Measurements from ENCODE around the gene GDPD4.

- TF ChIP-seq FOS (IDR thresholded peaks at IDR 0.05; ENCODE audit: low read depth, low read length) (no peak), POLR2A (IDR thresholded peaks at IDR 0.05; ENCODE audit: low read depth, low read length) (no peak), CTCF (conservative IDR thresholded peaks at IDR 0.05; ENCODE audit: low read depth, low read length) (no peak), MXI1 (IDR thresholded peaks at IDR 0.05; ENCODE audit: borderline replicate concordance, low read depth, low read length) (no peak), RCOR1 (IDR thresholded peaks at IDR 0.05; ENCODE audit: insufficient replicate concordance, low read length) (no peak), BHLHE40 (IDR thresholded peaks at IDR 0.05; ENCODE audit: low read depth, low read length) (no peak), RAD21 (IDR thresholded peaks at IDR 0.05; ENCODE audit: low read length) (no peak), MAZ (IDR thresholded peaks at IDR 0.05; ENCODE audit: borderline replicate concordance, low read depth, low read length) (no peak), SMC3 (IDR thresholded peaks at IDR 0.05; ENCODE audit: low read depth, low read length) (no peak), CEBPB (IDR thresholded peaks at IDR 0.05; ENCODE audit: low read depth, low read length) (no peak), USF2 (IDR thresholded peaks at IDR 0.05; ENCODE audit: low read depth, low read length) (no peak), ELK1 (IDR thresholded peaks at IDR 0.05; ENCODE audit: borderline replicate concordance, low read depth, low read length) (no peak), NFE2L2 (IDR thresholded peaks at IDR 0.05; ENCODE audit: low read depth, low read length) (no peak), MAFK (IDR thresholded peaks at IDR 0.05; ENCODE audit: low read depth, low read length) (no peak)
These were observed 134.3 kb downstream of the GDPD4 start for GRCh38 chr11:77167111-77167626.
